Right ventricle myocardium superior (tissue), 1 donor: ENCODE results near the gene GCLM. TPM values are rescaled to one million over a fixed set of nuclear protein-coding genes. Genes with fewer than 3 reads are reported as not detected.

Experiments used
- microRNA-seq: library from miRNA; unstranded; fragments of <30 nt; microRNA quantifications from one replicate; pipeline ENCODE4 v1.2.0, GENCODE V29; 2020
- total RNA-seq: library from RNA; stranded (reverse); fragmentation: NEBNext Ultra II Directional; extraction: Animal tissue kit (Norgen Biotek cat#: 25700); gene quantifications from one replicate; pipeline ENCODE4 v1.2.1, GENCODE V29; 2021
- donor health status: DM: no; HTN: yes; CAD: no; lungs with severe emphysema.

Gene GCLM
- total RNA-seq, 1 donor from 2014 or later = 9.6 TPM

Small RNAs within 50 kb of the gene (microRNA-seq; reads per million reads assigned to microRNA genes)
- gene MIR760 = 1.6 reads per million

Other genes starting within 250 kb of the GCLM start
- 18.5 TPM for gene BCAR3, start 227.6 kb downstream of the GCLM start, total RNA-seq
- 32.0 TPM for gene DNTTIP2, start 30.2 kb downstream of the GCLM start, total RNA-seq
- gene ABCA4, start 211.7 kb upstream of the GCLM start, total RNA-seq = 0.08 TPM